Astrocyte of the cerebellum (primary cell): Measurements from ENCODE around the gene KAT2B.
"Not testable (repeated sequence)": the region's sequence is repeated elsewhere in the genome, so short reads cannot be mapped to it uniquely, and the experiment has no call there.

Experiments used
- DNase-seq: peaks from one replicate; pipeline ENCODE4 v3.0.0-alpha.2; 2011; ENCODE audit warnings: low read depth
- H3K4me3 ChIP-seq: 2 replicates; pipeline ENCODE4 v1.5.1; 2011; ENCODE audit warnings: mild to moderate bottlenecking, low read depth, low read length, moderate library complexity
- in situ Hi-C: cut with HindIII; loops from 2 replicates; pipeline ENCODE4 v1.10.0; 2017; ENCODE audit warnings: low sequenced_read_pairs
- TF ChIP-seq, protein P1 (sequence below): IDR thresholded peaks from 2 replicates; pipeline ENCODE4 v1.5.1; 2012; ENCODE audit warnings: low read length, low read depth, moderate library complexity, mild to moderate bottlenecking; ENCODE audit errors: missing control alignments

The KAT2B gene

DNA sequence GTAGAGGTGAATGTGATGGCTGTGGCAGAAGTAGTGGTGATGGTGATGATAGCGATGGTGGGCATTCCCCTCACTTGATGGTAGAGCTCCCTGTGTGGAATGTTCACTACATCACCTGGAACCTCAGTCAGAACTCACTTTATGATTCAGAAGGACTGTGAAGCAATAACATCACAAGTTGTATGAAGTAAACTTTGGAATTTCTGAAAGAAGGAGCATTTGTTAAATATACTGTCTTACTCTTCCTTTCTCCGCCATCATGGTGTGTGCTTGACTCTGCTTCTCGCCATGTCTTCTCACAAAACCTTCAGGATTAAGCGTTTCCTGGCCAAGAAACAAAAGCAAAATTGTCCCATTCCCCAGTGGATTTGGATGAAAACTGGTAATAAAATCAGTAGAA, 28.1 kb upstream of the KAT2B start, which contains the start of gene PP2D1:
Gene PP2D1 (minus strand): TSS at position 101 of the 400 bp plus-strand sequence. CDS start 192 bp downstream, outside the sequence.
- TF ChIP-seq, protein P1, sequence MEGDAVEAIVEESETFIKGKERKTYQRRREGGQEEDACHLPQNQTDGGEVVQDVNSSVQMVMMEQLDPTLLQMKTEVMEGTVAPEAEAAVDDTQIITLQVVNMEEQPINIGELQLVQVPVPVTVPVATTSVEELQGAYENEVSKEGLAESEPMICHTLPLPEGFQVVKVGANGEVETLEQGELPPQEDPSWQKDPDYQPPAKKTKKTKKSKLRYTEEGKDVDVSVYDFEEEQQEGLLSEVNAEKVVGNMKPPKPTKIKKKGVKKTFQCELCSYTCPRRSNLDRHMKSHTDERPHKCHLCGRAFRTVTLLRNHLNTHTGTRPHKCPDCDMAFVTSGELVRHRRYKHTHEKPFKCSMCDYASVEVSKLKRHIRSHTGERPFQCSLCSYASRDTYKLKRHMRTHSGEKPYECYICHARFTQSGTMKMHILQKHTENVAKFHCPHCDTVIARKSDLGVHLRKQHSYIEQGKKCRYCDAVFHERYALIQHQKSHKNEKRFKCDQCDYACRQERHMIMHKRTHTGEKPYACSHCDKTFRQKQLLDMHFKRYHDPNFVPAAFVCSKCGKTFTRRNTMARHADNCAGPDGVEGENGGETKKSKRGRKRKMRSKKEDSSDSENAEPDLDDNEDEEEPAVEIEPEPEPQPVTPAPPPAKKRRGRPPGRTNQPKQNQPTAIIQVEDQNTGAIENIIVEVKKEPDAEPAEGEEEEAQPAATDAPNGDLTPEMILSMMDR, result no peak
- DNase-seq, result no peak
- in situ Hi-C loops, result no loop called here
- H3K4me3 ChIP-seq, result no peak within 1 kb of the TSS

DNA sequence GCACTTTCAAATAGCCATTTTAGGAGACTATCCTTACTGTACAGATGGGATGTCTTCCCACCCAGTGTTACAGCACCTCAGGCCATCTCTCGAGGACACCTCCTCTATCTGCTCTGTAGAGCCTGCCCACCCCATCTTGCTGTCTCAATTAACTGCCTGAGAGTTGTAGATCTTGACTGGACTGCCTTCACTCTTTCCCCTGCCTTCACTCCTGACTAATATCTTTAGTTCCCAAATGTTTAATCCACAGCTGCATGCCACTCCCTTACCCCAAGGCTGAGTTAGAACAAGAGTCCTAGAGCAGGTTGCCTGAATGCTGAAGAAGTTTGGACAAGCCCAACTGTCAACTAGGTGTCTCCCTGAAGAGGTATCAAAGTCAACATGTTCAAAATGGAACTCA, 26.9 kb upstream of the KAT2B start:
- in situ Hi-C loops, result no loop called here
- no peak for DNase-seq
- H3K4me3 ChIP-seq, result no peak overlapping the region
- TF ChIP-seq, protein P1, result no peak

DNA sequence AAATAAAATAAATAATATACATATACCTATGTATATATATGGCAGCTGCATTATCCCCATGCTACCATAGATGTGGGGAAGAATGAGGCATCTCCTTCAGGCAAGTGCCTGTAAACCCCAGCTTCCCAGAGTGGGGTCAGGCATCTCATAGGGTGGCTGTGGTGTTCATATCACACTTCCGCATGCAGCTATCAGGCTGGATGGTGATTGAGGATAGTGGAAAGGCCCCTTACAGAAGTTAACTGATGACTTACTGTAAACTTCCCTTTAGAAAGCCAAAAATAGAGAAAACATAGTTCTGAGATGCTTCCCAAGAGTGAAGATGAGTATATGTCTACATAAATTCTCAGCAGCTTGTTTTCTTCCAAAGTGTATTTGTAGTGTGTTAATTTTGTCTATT, 24.7 kb upstream of the KAT2B start:
- H3K4me3 ChIP-seq, result no peak overlapping the region
- in situ Hi-C loops, result no loop called here
- TF ChIP-seq, protein P1, result no peak
- DNase-seq, result no peak

DNA sequence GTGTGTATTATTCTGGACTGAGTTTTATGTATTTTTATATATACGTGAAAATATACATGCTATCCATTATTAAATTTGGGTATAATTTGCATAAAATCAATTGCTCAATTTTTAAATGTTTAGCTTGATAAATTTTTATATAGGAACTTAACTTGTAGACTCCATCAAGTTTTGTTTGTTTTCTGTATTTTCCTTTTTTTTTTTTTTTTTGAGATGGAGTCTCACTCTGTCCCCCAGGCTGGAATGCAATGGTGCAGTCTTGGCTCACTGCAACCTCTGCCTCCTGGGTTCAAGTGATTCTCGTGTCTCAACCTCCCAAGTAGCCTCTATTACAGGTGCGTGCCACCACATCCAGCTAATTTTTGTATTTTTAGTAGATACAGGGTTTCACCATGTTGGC, 24.2 kb upstream of the KAT2B start:
- H3K4me3 ChIP-seq, in situ Hi-C loops, DNase-seq: not testable (repeated sequence)

DNA sequence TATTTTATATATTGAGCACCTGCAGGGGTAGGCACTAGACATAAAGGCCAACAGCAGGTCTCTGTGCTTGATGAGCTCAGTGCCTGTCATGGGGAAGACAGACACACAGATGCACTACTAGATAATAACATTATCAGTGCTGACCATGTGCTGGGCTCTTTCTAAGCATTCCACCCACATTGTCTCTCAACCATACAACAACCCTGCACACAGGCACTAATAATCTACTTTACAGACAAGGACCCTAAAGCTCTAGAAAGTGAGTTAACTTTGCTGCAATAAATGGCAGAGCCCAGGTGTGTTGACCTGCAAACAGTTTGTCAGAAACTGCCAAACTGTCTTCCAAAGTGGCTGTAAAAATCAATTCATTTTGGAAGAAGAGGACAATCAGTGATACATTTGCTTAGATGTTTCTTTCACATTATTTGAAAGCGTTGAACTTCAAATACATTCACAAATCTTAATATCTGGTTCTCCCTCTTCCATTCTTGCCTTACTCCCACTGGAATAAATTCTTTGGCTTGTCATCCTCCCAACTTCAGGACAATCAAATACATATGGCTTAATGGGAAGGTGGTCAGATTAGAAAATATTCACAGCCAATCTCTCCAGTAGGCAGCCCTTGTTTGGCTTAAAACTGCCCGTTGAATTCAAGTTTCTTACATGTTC, 17.2 kb upstream of the KAT2B start:
- no peak for DNase-seq
- in situ Hi-C loops, result no loop called here
- H3K4me3 ChIP-seq, result no peak overlapping the region
- TF ChIP-seq, protein P1, result no peak

DNA sequence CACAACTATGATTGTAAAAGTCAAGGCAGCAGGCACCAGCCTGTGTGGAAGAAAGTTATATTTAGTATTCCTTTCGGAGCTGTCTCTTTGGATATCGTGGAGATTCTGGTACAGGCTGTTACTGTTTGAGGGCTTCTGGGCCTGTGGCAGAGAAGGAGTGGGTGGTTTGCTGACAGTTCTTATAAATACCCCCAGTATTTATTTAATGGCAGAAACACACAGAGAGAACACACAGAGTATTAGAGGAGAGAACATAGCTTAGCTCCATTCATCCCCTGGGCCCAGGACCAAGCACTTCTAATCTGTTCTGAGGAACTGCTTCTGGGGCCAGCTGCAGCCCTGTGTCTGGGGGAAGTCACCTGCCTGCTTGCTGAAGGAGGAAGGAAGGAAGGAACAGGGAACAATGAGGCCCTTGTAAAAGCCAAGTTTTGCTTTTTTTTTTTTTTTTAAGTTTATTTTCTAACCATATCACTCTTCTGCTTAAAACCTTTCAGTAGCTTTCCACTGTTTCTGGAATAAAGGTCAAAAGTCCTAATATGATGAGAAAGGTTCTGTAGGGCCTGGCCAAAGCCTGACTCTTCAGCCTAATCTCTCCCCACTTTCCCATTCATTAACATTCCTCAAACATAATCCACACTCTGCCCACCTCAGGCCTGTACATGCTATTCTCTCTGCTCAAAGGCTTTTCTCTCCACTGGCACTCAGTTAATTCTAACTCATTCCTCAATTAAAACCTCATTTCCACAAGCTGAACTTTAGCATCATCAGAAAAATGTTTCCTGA, 16.4 kb upstream of the KAT2B start:
- TF ChIP-seq, protein P1, result no peak
- in situ Hi-C loops, result no loop called here
- no peak for DNase-seq
- H3K4me3 ChIP-seq, result no peak overlapping the region

DNA sequence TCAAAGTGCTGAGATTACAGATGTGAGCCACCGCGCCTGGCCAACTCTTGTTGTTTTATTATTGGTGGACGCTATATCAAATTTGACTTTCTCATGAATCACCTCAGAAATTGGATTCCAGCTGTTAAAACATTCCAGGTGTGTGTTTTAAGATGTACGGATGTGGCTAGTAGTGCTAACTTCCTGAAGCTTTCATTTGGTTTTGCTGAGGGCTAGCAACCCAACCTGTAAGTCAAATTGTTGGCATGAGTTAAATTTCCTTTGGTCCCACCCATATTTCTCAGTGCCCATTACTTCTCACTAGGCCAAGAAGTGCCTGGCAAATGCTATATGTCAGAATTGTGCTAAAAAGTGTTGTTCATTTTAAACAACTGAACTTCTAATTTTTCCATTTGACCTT, 13.1 kb upstream of the KAT2B start:
- no peak for DNase-seq
- TF ChIP-seq, protein P1, result no peak
- no peak overlapping the region for H3K4me3 ChIP-seq
- in situ Hi-C loops, result no loop called here
